ENCODE results near the gene OSBPL6.

OSBPL6 gene

DNA sequence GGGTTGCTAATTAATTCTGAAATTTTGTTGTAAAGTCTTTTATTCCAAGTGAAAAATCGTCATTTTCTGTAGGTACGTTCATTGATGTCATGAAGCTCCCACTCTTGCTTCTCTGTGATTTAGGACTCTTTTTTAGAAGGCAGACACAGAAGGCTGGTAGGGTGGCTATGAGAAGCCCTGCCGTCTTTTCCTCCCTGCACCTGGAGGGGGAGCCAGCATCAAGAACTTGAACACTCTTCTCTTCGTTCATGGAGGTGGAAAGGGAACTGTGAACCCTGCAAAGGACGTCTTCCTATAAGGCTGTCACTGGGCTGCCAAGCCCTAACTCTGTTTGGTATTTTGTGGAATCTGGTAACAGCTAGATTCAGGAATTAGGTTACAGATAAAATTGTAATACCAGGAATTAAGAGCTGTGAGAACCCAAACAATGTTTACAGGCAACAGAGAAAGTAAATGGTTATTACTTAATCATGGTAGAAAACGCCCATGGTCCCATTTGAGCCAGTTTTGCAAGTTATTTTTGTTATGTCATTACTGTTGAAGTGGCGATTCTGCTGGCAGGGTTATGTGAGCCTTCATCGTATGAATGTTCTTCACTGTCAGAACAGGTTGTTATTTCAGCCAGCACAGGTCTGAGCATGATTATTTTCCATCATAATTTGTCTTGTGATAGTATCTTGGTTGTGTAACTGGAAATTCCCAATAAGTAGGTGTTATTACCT, 112.2 kb downstream of the OSBPL6 start:
- Histone ChIP-seq H3K9ac (ENCODE audit: low read length) (no peak overlapping the region), H3K4me1 (ENCODE audit: control insufficient read depth in 1 of 2, insufficient read depth in 2 of 2, low read length in 2 of 2) (no peaks in the 10 kb centered on the region), H2BK5ac (ENCODE audit: low read depth, low read length, poor library complexity) (no peak overlapping the region), H3K27me3 (ENCODE audit: insufficient read depth, low read length) (no peaks in the 10 kb centered on the region), H4K8ac (ENCODE audit: low read depth, low read length) (no peak overlapping the region), H3K4me2 (ENCODE audit: low read length) (no peak overlapping the region), H3K9me3 (ENCODE audit: insufficient read depth, low read depth, low read length) (no peaks in the 10 kb centered on the region), H2BK12ac (ENCODE audit: low read length) (no peak overlapping the region), H3K14ac (ENCODE audit: low read length) (no peak overlapping the region), H3K36me3 (ENCODE audit: control insufficient read depth in 1 of 2, insufficient read depth in 2 of 2, low read length in 2 of 2) (no peaks in the 10 kb centered on the region), H3K23ac (ENCODE audit: low read length) (no peak overlapping the region), H2BK120ac (ENCODE audit: insufficient read depth, low read length, poor library complexity) (no peak overlapping the region), H2AK5ac (ENCODE audit: low read length) (no peak overlapping the region), H4K91ac (ENCODE audit: low read depth, low read length) (no peak overlapping the region), H3K18ac (ENCODE audit: low read length) (no peak overlapping the region), H4K12ac (ENCODE audit: low read depth, low read length) (no peak overlapping the region), H3K79me1 (ENCODE audit: low read length) (no peaks in the 10 kb centered on the region), H3K4me3 (ENCODE audit: low read depth, low read length) (no peak overlapping the region), H3K4ac (ENCODE audit: low read depth, low read length) (no peak overlapping the region), H3K27ac (ENCODE audit: low read depth, low read length) (no peak overlapping the region), H2AFZ (ENCODE audit: insufficient read depth, low read length, poor library complexity) (no peak overlapping the region), H3K79me2 (ENCODE audit: control insufficient read depth, insufficient read depth, low read length, poor library complexity) (no peaks in the 10 kb centered on the region)
- no CpG with 5 or more reads among the region's 8 CpGs for WGBS (ENCODE audit: extremely low coverage, insufficient coverage, insufficient read length)
- DNase-seq, result peak; percentile 37 to 75

DNA sequence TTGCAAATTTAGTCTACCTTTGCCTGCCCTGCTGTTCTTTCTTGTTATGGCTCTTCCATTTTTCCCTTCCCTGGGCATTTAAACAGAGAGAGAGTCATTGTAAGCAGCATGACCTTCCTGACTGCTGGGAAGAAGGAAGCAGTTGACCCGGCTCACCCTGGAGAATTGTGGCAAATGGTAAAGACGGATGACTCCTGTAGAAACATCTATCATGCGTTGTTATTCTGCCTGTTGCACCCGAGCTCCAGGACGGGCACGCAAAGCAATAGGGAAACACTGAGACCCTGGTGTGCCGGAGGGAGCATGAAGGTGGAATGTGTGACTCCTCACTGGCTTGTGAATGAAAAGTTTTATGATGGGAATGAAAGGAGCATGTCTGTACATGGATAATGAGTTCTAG, 113.3 kb downstream of the OSBPL6 start:
- Histone ChIP-seq H3K14ac (ENCODE audit: low read length) (no peak overlapping the region), H4K8ac (ENCODE audit: low read depth, low read length) (no peak overlapping the region), H3K9ac (ENCODE audit: low read length) (no peak overlapping the region), H3K9me3 (ENCODE audit: insufficient read depth, low read depth, low read length) (no peaks in the 10 kb centered on the region), H3K36me3 (ENCODE audit: control insufficient read depth in 1 of 2, insufficient read depth in 2 of 2, low read length in 2 of 2) (no peaks in the 10 kb centered on the region), H3K23ac (ENCODE audit: low read length) (no peak overlapping the region), H2BK5ac (ENCODE audit: low read depth, low read length, poor library complexity) (no peak overlapping the region), H2AFZ (ENCODE audit: insufficient read depth, low read length, poor library complexity) (no peak overlapping the region), H3K79me1 (ENCODE audit: low read length) (no peaks in the 10 kb centered on the region), H2AK5ac (ENCODE audit: low read length) (no peak overlapping the region), H3K79me2 (ENCODE audit: control insufficient read depth, insufficient read depth, low read length, poor library complexity) (no peaks in the 10 kb centered on the region), H3K4me1 (ENCODE audit: control insufficient read depth in 1 of 2, insufficient read depth in 2 of 2, low read length in 2 of 2) (no peaks in the 10 kb centered on the region), H3K4me2 (ENCODE audit: low read length) (no peak overlapping the region), H3K27ac (ENCODE audit: low read depth, low read length) (no peak overlapping the region), H2BK120ac (ENCODE audit: insufficient read depth, low read length, poor library complexity) (no peak overlapping the region), H3K4me3 (ENCODE audit: low read depth, low read length) (no peak overlapping the region), H4K91ac (ENCODE audit: low read depth, low read length) (no peak overlapping the region), H3K27me3 (ENCODE audit: insufficient read depth, low read length) (no peaks in the 10 kb centered on the region), H3K4ac (ENCODE audit: low read depth, low read length) (no peak overlapping the region), H3K18ac (ENCODE audit: low read length) (no peak overlapping the region), H2BK12ac (ENCODE audit: low read length) (no peak overlapping the region), H4K12ac (ENCODE audit: low read depth, low read length) (no peak overlapping the region)
- WGBS (ENCODE audit: extremely low coverage, insufficient coverage, insufficient read length), result no CpG with 5 or more reads among the region's 7 CpGs
- DNase-seq, result no peak

DNA sequence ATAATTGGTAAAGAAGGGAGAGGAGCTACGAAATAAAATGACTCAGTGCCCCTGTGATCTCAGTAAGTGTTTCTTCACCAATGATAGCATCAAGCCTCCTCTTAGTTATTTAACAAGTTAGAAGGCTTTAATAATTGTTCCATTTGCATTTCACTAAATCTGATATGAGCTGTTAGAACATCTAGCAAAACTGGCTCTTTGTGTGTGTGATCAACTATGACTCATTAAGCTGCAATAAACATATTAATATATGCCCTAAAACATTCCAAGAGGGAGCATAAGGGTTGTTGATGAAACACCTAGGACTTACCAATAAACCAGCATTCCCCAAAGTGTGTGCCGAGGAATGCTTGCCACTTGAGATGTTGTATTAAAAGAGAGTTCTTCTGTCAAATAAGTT, 115.2 kb downstream of the OSBPL6 start:
- H3K4me3 ChIP-seq (ENCODE audit: low read depth, low read length), result no peak overlapping the region
- no peak overlapping the region for H2AK5ac ChIP-seq (ENCODE audit: low read length)
- no peak overlapping the region for H3K27ac ChIP-seq (ENCODE audit: low read depth, low read length)
- WGBS (ENCODE audit: extremely low coverage, insufficient coverage, insufficient read length), result no CpG with 5 or more reads among the region's 2 CpGs
- no peak overlapping the region for H4K91ac ChIP-seq (ENCODE audit: low read depth, low read length)
- H3K23ac ChIP-seq (ENCODE audit: low read length), result no peak overlapping the region
- no peaks in the 10 kb centered on the region for H3K9me3 ChIP-seq (ENCODE audit: insufficient read depth, low read depth, low read length)
- no peak overlapping the region for H3K9ac ChIP-seq (ENCODE audit: low read length)
- no peak overlapping the region for H2BK5ac ChIP-seq (ENCODE audit: low read depth, low read length, poor library complexity)
- no peak overlapping the region for H2BK12ac ChIP-seq (ENCODE audit: low read length)
- H4K12ac ChIP-seq (ENCODE audit: low read depth, low read length), result no peak overlapping the region
- H2BK120ac ChIP-seq (ENCODE audit: insufficient read depth, low read length, poor library complexity), result no peak overlapping the region
- H3K79me2 ChIP-seq (ENCODE audit: control insufficient read depth, insufficient read depth, low read length, poor library complexity), result no peaks in the 10 kb centered on the region
- no peaks in the 10 kb centered on the region for H3K4me1 ChIP-seq (ENCODE audit: control insufficient read depth in 1 of 2, insufficient read depth in 2 of 2, low read length in 2 of 2)
- H3K18ac ChIP-seq (ENCODE audit: low read length), result no peak overlapping the region
- H3K79me1 ChIP-seq (ENCODE audit: low read length), result no peaks in the 10 kb centered on the region
- no peaks in the 10 kb centered on the region for H3K36me3 ChIP-seq (ENCODE audit: control insufficient read depth in 1 of 2, insufficient read depth in 2 of 2, low read length in 2 of 2)
- no peaks in the 10 kb centered on the region for H3K27me3 ChIP-seq (ENCODE audit: insufficient read depth, low read length)
- H3K4me2 ChIP-seq (ENCODE audit: low read length), result no peak overlapping the region
- DNase-seq, result peak; percentile 33 to 84
- no peak overlapping the region for H2AFZ ChIP-seq (ENCODE audit: insufficient read depth, low read length, poor library complexity)
- H3K4ac ChIP-seq (ENCODE audit: low read depth, low read length), result no peak overlapping the region
- H3K14ac ChIP-seq (ENCODE audit: low read length), result no peak overlapping the region
- no peak overlapping the region for H4K8ac ChIP-seq (ENCODE audit: low read depth, low read length)

DNA sequence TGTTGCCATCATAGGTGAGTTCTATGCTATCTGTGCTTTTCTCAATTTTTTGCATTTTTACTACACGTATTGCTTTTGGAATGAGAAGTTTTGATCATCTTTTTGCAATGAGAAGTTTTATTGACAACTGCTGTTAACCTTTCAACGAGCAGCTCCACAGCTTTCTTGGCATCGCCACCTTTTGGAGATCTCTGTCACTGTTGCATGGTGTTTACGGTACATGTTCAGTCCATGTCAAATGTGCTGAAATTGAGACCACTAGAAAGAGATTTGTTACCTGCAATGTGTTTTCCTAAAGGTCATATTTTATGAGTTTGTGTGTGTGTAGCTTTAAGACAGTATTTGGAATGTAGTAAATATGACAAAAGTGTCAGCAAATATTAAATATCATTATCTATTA, 120.8 kb downstream of the OSBPL6 start:
- H4K91ac ChIP-seq (ENCODE audit: low read depth, low read length), result no peak overlapping the region
- H3K27me3 ChIP-seq (ENCODE audit: insufficient read depth, low read length), result no peaks in the 10 kb centered on the region
- no peak overlapping the region for H4K12ac ChIP-seq (ENCODE audit: low read depth, low read length)

More for the DNA sequence above, 120.8 kb downstream of the OSBPL6 start:
- H3K14ac ChIP-seq (ENCODE audit: low read length), result no peak overlapping the region
- no peak for DNase-seq
- no peaks in the 10 kb centered on the region for H3K4me1 ChIP-seq (ENCODE audit: control insufficient read depth in 1 of 2, insufficient read depth in 2 of 2, low read length in 2 of 2)
- H3K4me3 ChIP-seq (ENCODE audit: low read depth, low read length), result no peak overlapping the region
- H2BK12ac ChIP-seq (ENCODE audit: low read length), result no peak overlapping the region
- no CpG with 5 or more reads among the region's 4 CpGs for WGBS (ENCODE audit: extremely low coverage, insufficient coverage, insufficient read length)
- no peak overlapping the region for H2BK5ac ChIP-seq (ENCODE audit: low read depth, low read length, poor library complexity)
- H2BK120ac ChIP-seq (ENCODE audit: insufficient read depth, low read length, poor library complexity), result no peak overlapping the region
- no peaks in the 10 kb centered on the region for H3K36me3 ChIP-seq (ENCODE audit: control insufficient read depth in 1 of 2, insufficient read depth in 2 of 2, low read length in 2 of 2)
- no peak overlapping the region for H3K23ac ChIP-seq (ENCODE audit: low read length)
- no peak overlapping the region for H2AFZ ChIP-seq (ENCODE audit: insufficient read depth, low read length, poor library complexity)
- H3K18ac ChIP-seq (ENCODE audit: low read length), result no peak overlapping the region
- no peak overlapping the region for H3K9ac ChIP-seq (ENCODE audit: low read length)
- no peaks in the 10 kb centered on the region for H3K79me2 ChIP-seq (ENCODE audit: control insufficient read depth, insufficient read depth, low read length, poor library complexity)
- H3K4ac ChIP-seq (ENCODE audit: low read depth, low read length), result no peak overlapping the region
- no peaks in the 10 kb centered on the region for H3K9me3 ChIP-seq (ENCODE audit: insufficient read depth, low read depth, low read length)
- no peak overlapping the region for H2AK5ac ChIP-seq (ENCODE audit: low read length)
- H3K79me1 ChIP-seq (ENCODE audit: low read length), result no peaks in the 10 kb centered on the region
- no peak overlapping the region for H3K4me2 ChIP-seq (ENCODE audit: low read length)
- no peak overlapping the region for H3K27ac ChIP-seq (ENCODE audit: low read depth, low read length)
- H4K8ac ChIP-seq (ENCODE audit: low read depth, low read length), result no peak overlapping the region

Measured in trophoblast cell (in vitro differentiated cells and primary cell).